HEK293 (cell line): ENCODE results near the gene AP3B2.

Source experiments
- CTCF ChIA-PET: fragments of 350-600 bp; formaldehyde crosslinking; extraction: SDS; loops from one replicate; lab custom pipeline; 2021; ENCODE audit warnings: antibody characterized with exemption; lab: Yijun Ruan, JAX
- POLR2A ChIA-PET: fragments of 300-600 bp; formaldehyde crosslinking; extraction: SDS; loops from one replicate; lab custom pipeline; 2020; ENCODE audit warnings: antibody characterized with exemption, inconsistent platforms; lab: Yijun Ruan, JAX
- H3K27ac ChIP-seq: fragments of 200-500 bp; sonication (Bioruptor generic); 2 replicates; pipeline ENCODE4 v1.5.1; 2014; ENCODE audit warnings: low read depth, low read length, control low read depth, inconsistent platforms; ENCODE audit errors: extremely low read depth
- H3K36me3 ChIP-seq, 2 experiments: fragments of 200-500 bp in 1 of 2; sonication (Bioruptor generic) in 1 of 2; 1 replicate in 1 of 2; 2 replicates in 1 of 2; pipeline ENCODE4 v1.5.1; 2014 to 2017; ENCODE audit warnings: inconsistent platforms in 2 of 2, low read length in 2 of 2; ENCODE audit not compliant: control insufficient read depth in 2 of 2, insufficient read depth in 1 of 2
- H3K4me1 ChIP-seq: fragments of 200-500 bp; sonication (Bioruptor generic); 2 replicates; pipeline ENCODE4 v1.5.1; 2014; ENCODE audit warnings: mild to moderate bottlenecking, low read length, inconsistent platforms; ENCODE audit not compliant: control insufficient read depth, insufficient read depth
- H3K4me3 ChIP-seq: 2 replicates; pipeline ENCODE4 v1.5.1; 2011; ENCODE audit warnings: low read depth, mild to moderate bottlenecking, control low read depth, low read length, moderate library complexity
- H3K9me3 ChIP-seq: fragments of 200-500 bp; sonication (Bioruptor generic); 2 replicates; pipeline ENCODE4 v1.5.1; 2014; ENCODE audit warnings: low read depth, low read length, inconsistent platforms; ENCODE audit not compliant: control insufficient read depth, insufficient read depth
- MYNN ChIP-seq: fragments of 450-650 bp; formaldehyde crosslinking; IDR thresholded peaks from 2 replicates; pipeline ENCODE4 v1.5.1; 2016; ENCODE audit warnings: missing biosample characterization, missing genetic modification characterization, borderline replicate concordance
- SCRT1 ChIP-seq: fragments of 450-650 bp; formaldehyde crosslinking; IDR thresholded peaks from 2 replicates; pipeline ENCODE4 v1.5.1; 2016; ENCODE audit warnings: missing biosample characterization, missing genetic modification characterization, borderline replicate concordance
- YY1 ChIP-seq: fragments of 450-650 bp; formaldehyde crosslinking; IDR thresholded peaks from 2 replicates; pipeline ENCODE4 v1.5.1; 2018; ENCODE audit warnings: missing biosample characterization, missing genetic modification characterization
- YY2 ChIP-seq: fragments of 450-650 bp; formaldehyde crosslinking; IDR thresholded peaks from 2 replicates; pipeline ENCODE4 v1.5.1; 2016; ENCODE audit warnings: missing biosample characterization, missing genetic modification characterization
- ZBTB1 ChIP-seq: fragments of 450-650 bp; formaldehyde crosslinking; IDR thresholded peaks from 2 replicates; pipeline ENCODE4 v1.5.1; 2016; ENCODE audit warnings: missing biosample characterization, missing genetic modification characterization
- ZBTB8A ChIP-seq: fragments of 450-650 bp; formaldehyde crosslinking; IDR thresholded peaks from 2 replicates; pipeline ENCODE4 v1.5.1; 2016; ENCODE audit warnings: missing biosample characterization, missing genetic modification characterization
- ZIC2 ChIP-seq: fragments of 450-650 bp; formaldehyde crosslinking; IDR thresholded peaks from 2 replicates; pipeline ENCODE4 v1.5.1; 2016; ENCODE audit warnings: missing biosample characterization, missing genetic modification characterization
- ZNF169 ChIP-seq: fragments of 450-650 bp; formaldehyde crosslinking; IDR thresholded peaks from 2 replicates; pipeline ENCODE4 v1.5.1; 2016; ENCODE audit warnings: missing biosample characterization, missing genetic modification characterization
- ZNF174 ChIP-seq: fragments of 450-650 bp; formaldehyde crosslinking; IDR thresholded peaks from 2 replicates; pipeline ENCODE4 v1.5.0; 2017; ENCODE audit warnings: missing biosample characterization, mild to moderate bottlenecking, missing genetic modification characterization
- ZNF175 ChIP-seq: fragments of 450-650 bp; formaldehyde crosslinking; IDR thresholded peaks from 2 replicates; pipeline ENCODE4 v1.5.1; 2016; ENCODE audit warnings: missing biosample characterization, missing genetic modification characterization
- ZNF221 ChIP-seq: fragments of 450-650 bp; formaldehyde crosslinking; IDR thresholded peaks from 2 replicates; pipeline ENCODE4 v1.5.1; 2017; ENCODE audit warnings: missing biosample characterization, missing genetic modification characterization, borderline replicate concordance
- ZNF223 ChIP-seq: fragments of 450-650 bp; formaldehyde crosslinking; IDR thresholded peaks from 2 replicates; pipeline ENCODE4 v1.5.1; 2016; ENCODE audit warnings: missing biosample characterization, missing genetic modification characterization
- ZNF23 ChIP-seq: fragments of 450-650 bp; formaldehyde crosslinking; IDR thresholded peaks from 2 replicates; pipeline ENCODE4 v1.5.1; 2016; ENCODE audit warnings: missing biosample characterization, missing genetic modification characterization, borderline replicate concordance
- ZNF248 ChIP-seq: fragments of 450-650 bp; formaldehyde crosslinking; IDR thresholded peaks from 2 replicates; pipeline ENCODE4 v1.5.1; 2017; ENCODE audit warnings: missing biosample characterization, missing genetic modification characterization
- ZNF391 ChIP-seq: fragments of 450-650 bp; formaldehyde crosslinking; IDR thresholded peaks from 2 replicates; pipeline ENCODE4 v1.5.1; 2016; ENCODE audit warnings: low read depth, missing biosample characterization, missing genetic modification characterization, borderline replicate concordance
- ZNF514 ChIP-seq: fragments of 450-650 bp; formaldehyde crosslinking; IDR thresholded peaks from 2 replicates; pipeline ENCODE4 v1.5.1; 2016; ENCODE audit warnings: missing biosample characterization, missing genetic modification characterization
- ZNF560 ChIP-seq: fragments of 450-650 bp; formaldehyde crosslinking; IDR thresholded peaks from 2 replicates; pipeline ENCODE4 v1.5.1; 2017; ENCODE audit warnings: missing biosample characterization, missing genetic modification characterization, borderline replicate concordance
- ZNF629 ChIP-seq: fragments of 450-650 bp; formaldehyde crosslinking; IDR thresholded peaks from 2 replicates; pipeline ENCODE4 v1.5.1; 2017; ENCODE audit warnings: missing biosample characterization, missing genetic modification characterization
- ZNF707 ChIP-seq: fragments of 450-650 bp; formaldehyde crosslinking; IDR thresholded peaks from 2 replicates; pipeline ENCODE4 v1.5.1; 2016; ENCODE audit warnings: missing biosample characterization, missing genetic modification characterization
- TF ChIP-seq, protein P1 (sequence below): fragments of 450-650 bp; formaldehyde crosslinking; IDR thresholded peaks from 2 replicates; pipeline ENCODE4 v1.5.1; 2016; ENCODE audit warnings: missing biosample characterization, missing genetic modification characterization, low read depth
- TF ChIP-seq, protein P2 (sequence below): fragments of 450-650 bp; formaldehyde crosslinking; IDR thresholded peaks from 2 replicates; pipeline ENCODE4 v1.5.1; 2016; ENCODE audit warnings: missing biosample characterization, missing genetic modification characterization
- TF ChIP-seq, protein P3 (sequence below): fragments of 450-650 bp; formaldehyde crosslinking; IDR thresholded peaks from 2 replicates; pipeline ENCODE4 v1.5.1; 2016; ENCODE audit warnings: missing biosample characterization, missing genetic modification characterization

Gene AP3B2

DNA sequence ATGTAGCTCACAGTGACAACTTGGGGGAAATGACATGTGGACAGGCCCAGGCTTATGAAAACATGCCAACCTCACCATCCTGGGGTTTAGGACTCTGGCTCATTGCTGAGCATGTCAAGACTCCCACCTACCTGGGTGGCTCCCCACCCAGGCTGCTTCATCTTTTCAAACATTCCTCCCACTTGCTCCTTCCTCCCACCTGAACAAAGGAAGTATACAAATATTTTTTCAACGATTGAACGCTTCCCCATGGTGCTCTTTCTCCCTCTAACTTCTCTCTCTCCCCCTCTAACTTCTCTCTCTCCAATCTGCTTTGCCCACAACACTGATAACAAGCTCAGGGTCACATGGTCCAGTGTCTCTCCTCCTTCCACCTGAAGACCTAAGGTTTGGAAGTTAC, 34.8 kb downstream of the AP3B2 start (continued):
- TF ChIP-seq ZNF175 (tag by site-specific recombination): no peak
- no peak for TF ChIP-seq ZNF223 (tag by site-specific recombination)

DNA sequence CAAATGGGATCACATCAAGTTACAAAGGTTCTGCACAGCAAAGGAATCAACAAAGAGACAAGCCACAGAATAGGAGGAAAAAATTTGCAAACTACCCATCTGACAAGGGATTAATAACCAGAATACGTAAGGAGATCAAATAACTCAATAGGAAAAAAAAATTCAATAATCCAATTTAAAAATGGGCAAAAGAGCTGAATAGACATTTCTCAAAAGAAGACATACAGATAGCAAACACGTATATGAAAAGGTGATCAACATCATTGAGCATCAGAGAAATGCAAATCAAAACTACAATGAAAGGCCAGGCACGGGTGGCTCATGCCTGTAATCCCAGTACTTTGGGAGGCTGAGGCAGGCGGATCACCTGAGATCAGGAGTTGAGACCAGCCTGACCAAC, 39.0 kb downstream of the AP3B2 start:
- H3K36me3 ChIP-seq: no peaks in the 10 kb centered on the region
- POLR2A ChIA-PET: no interaction called here
- H3K9me3 ChIP-seq: no peaks in the 10 kb centered on the region
- no peak overlapping the region for H3K4me3 ChIP-seq
- H3K27ac ChIP-seq: no peak overlapping the region
- no peak for TF ChIP-seq ZBTB8A (tag by site-specific recombination)
- no peak for TF ChIP-seq ZBTB1 (tag by site-specific recombination)
- no peak for TF ChIP-seq ZIC2
- TF ChIP-seq, protein P1, sequence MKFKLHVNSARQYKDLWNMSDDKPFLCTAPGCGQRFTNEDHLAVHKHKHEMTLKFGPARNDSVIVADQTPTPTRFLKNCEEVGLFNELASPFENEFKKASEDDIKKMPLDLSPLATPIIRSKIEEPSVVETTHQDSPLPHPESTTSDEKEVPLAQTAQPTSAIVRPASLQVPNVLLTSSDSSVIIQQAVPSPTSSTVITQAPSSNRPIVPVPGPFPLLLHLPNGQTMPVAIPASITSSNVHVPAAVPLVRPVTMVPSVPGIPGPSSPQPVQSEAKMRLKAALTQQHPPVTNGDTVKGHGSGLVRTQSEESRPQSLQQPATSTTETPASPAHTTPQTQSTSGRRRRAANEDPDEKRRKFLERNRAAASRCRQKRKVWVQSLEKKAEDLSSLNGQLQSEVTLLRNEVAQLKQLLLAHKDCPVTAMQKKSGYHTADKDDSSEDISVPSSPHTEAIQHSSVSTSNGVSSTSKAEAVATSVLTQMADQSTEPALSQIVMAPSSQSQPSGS (tag by site-specific recombination): no peak
- no peak for TF ChIP-seq ZNF23 (tag by site-specific recombination)
- no peak for TF ChIP-seq SCRT1 (tag by site-specific recombination)
- TF ChIP-seq ZNF221 (tag by site-specific recombination): no peak
- no peak for TF ChIP-seq ZNF560 (tag by site-specific recombination)
- no peak for TF ChIP-seq ZNF629 (tag by site-specific recombination)
- TF ChIP-seq ZNF174 (tag by site-specific recombination): no peak
- CTCF ChIA-PET: no interaction called here
- H3K4me1 ChIP-seq: no peaks in the 10 kb centered on the region

DNA sequence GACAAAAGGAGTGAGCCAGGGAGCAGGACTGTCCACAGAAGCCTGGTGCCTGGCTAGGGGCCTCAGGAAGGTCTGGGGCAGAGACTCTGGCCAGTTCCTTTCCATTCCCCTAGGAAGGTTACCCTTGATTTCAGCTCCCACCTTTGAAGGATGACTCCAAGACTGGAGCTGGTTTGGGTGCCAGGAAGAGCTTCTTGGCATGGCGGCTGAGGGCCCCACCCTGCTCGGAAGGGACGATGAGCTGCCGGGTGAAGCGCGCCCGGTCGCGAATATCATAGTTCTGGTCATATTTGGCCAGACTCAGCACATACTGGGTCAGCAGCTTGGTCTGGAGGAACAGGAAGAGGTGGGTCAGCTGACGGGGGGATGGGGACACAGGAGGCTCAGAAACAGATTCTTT, 43.1 kb downstream of the AP3B2 start:
- TF ChIP-seq ZNF169 (tag by site-specific recombination): no peak
- TF ChIP-seq, protein P2, sequence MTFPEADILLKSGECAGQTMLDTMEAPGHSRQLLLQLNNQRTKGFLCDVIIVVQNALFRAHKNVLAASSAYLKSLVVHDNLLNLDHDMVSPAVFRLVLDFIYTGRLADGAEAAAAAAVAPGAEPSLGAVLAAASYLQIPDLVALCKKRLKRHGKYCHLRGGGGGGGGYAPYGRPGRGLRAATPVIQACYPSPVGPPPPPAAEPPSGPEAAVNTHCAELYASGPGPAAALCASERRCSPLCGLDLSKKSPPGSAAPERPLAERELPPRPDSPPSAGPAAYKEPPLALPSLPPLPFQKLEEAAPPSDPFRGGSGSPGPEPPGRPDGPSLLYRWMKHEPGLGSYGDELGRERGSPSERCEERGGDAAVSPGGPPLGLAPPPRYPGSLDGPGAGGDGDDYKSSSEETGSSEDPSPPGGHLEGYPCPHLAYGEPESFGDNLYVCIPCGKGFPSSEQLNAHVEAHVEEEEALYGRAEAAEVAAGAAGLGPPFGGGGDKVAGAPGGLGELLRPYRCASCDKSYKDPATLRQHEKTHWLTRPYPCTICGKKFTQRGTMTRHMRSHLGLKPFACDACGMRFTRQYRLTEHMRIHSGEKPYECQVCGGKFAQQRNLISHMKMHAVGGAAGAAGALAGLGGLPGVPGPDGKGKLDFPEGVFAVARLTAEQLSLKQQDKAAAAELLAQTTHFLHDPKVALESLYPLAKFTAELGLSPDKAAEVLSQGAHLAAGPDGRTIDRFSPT (tag by site-specific recombination): no peak
- no peak for TF ChIP-seq ZNF248
- TF ChIP-seq ZNF514 (tag by site-specific recombination): no peak
- no peak for TF ChIP-seq ZNF707 (tag by site-specific recombination)
- TF ChIP-seq, protein P3, sequence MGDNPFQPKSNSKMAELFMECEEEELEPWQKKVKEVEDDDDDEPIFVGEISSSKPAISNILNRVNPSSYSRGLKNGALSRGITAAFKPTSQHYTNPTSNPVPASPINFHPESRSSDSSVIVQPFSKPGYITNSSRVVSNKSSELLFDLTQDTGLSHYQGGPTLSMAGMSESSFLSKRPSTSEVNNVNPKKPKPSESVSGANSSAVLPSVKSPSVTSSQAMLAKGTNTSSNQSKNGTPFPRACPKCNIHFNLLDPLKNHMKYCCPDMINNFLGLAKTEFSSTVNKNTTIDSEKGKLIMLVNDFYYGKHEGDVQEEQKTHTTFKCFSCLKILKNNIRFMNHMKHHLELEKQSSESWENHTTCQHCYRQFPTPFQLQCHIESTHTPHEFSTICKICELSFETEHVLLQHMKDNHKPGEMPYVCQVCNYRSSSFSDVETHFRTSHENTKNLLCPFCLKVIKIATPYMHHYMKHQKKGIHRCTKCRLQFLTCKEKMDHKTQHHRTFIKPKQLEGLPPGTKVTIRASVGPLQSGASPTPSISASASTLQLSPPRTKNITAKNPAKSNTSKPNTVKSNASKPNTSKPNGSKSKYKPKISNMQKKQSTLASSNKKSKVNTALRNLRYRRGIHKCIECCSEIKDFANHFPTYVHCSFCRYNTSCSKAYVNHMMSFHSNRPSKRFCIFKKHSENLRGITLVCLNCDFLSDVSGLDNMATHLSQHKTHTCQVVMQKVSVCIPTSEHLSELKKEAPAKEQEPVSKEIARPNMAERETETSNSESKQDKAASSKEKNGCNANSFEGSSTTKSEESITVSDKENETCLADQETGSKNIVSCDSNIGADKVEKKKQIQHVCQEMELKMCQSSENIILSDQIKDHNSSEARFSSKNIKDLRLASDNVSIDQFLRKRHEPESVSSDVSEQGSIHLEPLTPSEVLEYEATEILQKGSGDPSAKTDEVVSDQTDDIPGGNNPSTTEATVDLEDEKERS (tag by site-specific recombination): no peak
- no peak for TF ChIP-seq MYNN (tag by site-specific recombination)
- no peak for TF ChIP-seq YY2 (tag by site-specific recombination)
- TF ChIP-seq ZBTB8A (tag by site-specific recombination): no peak
- TF ChIP-seq YY1 (tag by site-specific recombination): no peak
- TF ChIP-seq ZNF391 (tag by site-specific recombination): no peak
- TF ChIP-seq, all 188 proteins: peak for 0
- POLR2A ChIA-PET: no interaction called here
- Histone ChIP-seq H3K9me3 (no peaks in the 10 kb centered on the region), H3K4me1 (no peaks in the 10 kb centered on the region), H3K4me3 (no peak overlapping the region), H3K27ac (no peak overlapping the region), H3K36me3 (no peaks in the 10 kb centered on the region)
- CTCF ChIA-PET: interaction anchor here (0.5 to 0.8 kb wide), 2 partner anchors 10 to 35 kb away, joined by 4 read pairs; no protein-coding TSS in a partner anchor
